ENCODE results near the gene NSUN7.
"Not testable (repeated sequence)": the region's sequence is repeated elsewhere in the genome, so short reads cannot be mapped to it uniquely, and the experiment has no call there.

Gene NSUN7

GRCh38 chr4:40737879-40738278 lies 11.9 kb upstream of the NSUN7 start:
- no peak for DNase-seq (ENCODE audit: low spot score)

GRCh38 chr4:40739347-40739746 lies 10.4 kb upstream of the NSUN7 start:
- no peak for DNase-seq (ENCODE audit: low spot score)

GRCh38 chr4:40744218-40744617 lies 5.5 kb upstream of the NSUN7 start:
- DNase-seq (ENCODE audit: low spot score), result no peak

GRCh38 chr4:40745285-40745984 lies 4.3 kb upstream of the NSUN7 start:
- DNase-seq (ENCODE audit: low spot score), result no peak

- no peak for DNase-seq (ENCODE audit: low spot score)
These were observed 2.4 kb upstream of the NSUN7 start for GRCh38 chr4:40747207-40747835.

- peak; percentile 68 for DNase-seq (ENCODE audit: low spot score)
These were observed 905 bp downstream of the NSUN7 start for GRCh38 chr4:40750461-40751258.

- DNase-seq (ENCODE audit: low spot score), result no peak
These were observed 5.9 kb downstream of the NSUN7 start for GRCh38 chr4:40755616-40756015.

GRCh38 chr4:40763228-40763716 lies 13.5 kb downstream of the NSUN7 start:
- DNase-seq (ENCODE audit: low spot score), result no peak

GRCh38 chr4:40769266-40769665 lies 19.5 kb downstream of the NSUN7 start:
- no peak for DNase-seq (ENCODE audit: low spot score)

- DNase-seq (ENCODE audit: low spot score), result no peak
These were observed 28.3 kb downstream of the NSUN7 start for GRCh38 chr4:40778090-40778489.

GRCh38 chr4:40782876-40783275 lies 33.1 kb downstream of the NSUN7 start:
- DNase-seq (ENCODE audit: low spot score), result no peak

- DNase-seq (ENCODE audit: low spot score), result no peak
These were observed 36.0 kb downstream of the NSUN7 start for GRCh38 chr4:40785727-40786126.

- DNase-seq (ENCODE audit: low spot score), result no peak
These were observed 38.6 kb downstream of the NSUN7 start for GRCh38 chr4:40788331-40788730.

- no peak for DNase-seq (ENCODE audit: low spot score)
These were observed 39.3 kb downstream of the NSUN7 start for GRCh38 chr4:40789031-40789430.

GRCh38 chr4:40789771-40790170 lies 40.0 kb downstream of the NSUN7 start:
- no peak for DNase-seq (ENCODE audit: low spot score)

- no peak for DNase-seq (ENCODE audit: low spot score)
These were observed 50.3 kb downstream of the NSUN7 start for GRCh38 chr4:40800064-40800463.

GRCh38 chr4:40804598-40804997 lies 54.8 kb downstream of the NSUN7 start:
- DNase-seq (ENCODE audit: low spot score), result no peak

- no peak for DNase-seq (ENCODE audit: low spot score)
These were observed 59.2 kb downstream of the NSUN7 start for GRCh38 chr4:40808926-40809457.

- no peak for DNase-seq (ENCODE audit: low spot score)
These were observed 62.2 kb downstream of the NSUN7 start for GRCh38 chr4:40811956-40812355.

- DNase-seq (ENCODE audit: low spot score), result no peak
These were observed 62.6 kb downstream of the NSUN7 start for GRCh38 chr4:40812386-40812785.

GRCh38 chr4:40812856-40813255 lies 63.1 kb downstream of the NSUN7 start:
- DNase-seq (ENCODE audit: low spot score), result no peak

- DNase-seq (ENCODE audit: low spot score), result not testable (repeated sequence)
These were observed 67.4 kb downstream of the NSUN7 start for GRCh38 chr4:40817157-40817556.

- DNase-seq (ENCODE audit: low spot score), result no peak
These were observed 70.3 kb downstream of the NSUN7 start for GRCh38 chr4:40820101-40820500.
